Effector memory CD8-positive, alpha-beta T cell (primary cell): ENCODE data around the gene STOML1.
"Not testable (repeated sequence)": the region's sequence is repeated elsewhere in the genome, so short reads cannot be mapped to it uniquely, and the experiment has no call there.

Source experiments
- ATAC-seq: fragments of 150-1000 bp; cut with Tn5 transposase; replicated peaks from 2 replicates; pipeline ENCODE4 v1.10.0; 2021; ENCODE audit warnings: mild to moderate bottlenecking, moderate library complexity
- DNase-seq, 3 experiments: peaks; one replicate each; pipeline ENCODE4 v3.0.0; 2021
- H3K27ac Mint-ChIP-seq, 2 donors: one replicate each; pipeline ENCODE4 v1.8.0; 2022; ENCODE audit warnings: mild to moderate bottlenecking in 2 of 2, mixed read lengths in 2 of 2, moderate library complexity in 2 of 2
- H3K27me3 Mint-ChIP-seq, 2 donors: one replicate each; pipeline ENCODE4 v1.8.0; 2022; ENCODE audit warnings: mixed read lengths in 2 of 2
- H3K36me3 Mint-ChIP-seq: one replicate; pipeline ENCODE4 v1.8.0; 2022; ENCODE audit warnings: mild to moderate bottlenecking, moderate library complexity, mixed read lengths; ENCODE audit not compliant: insufficient read depth
- H3K4me1 Mint-ChIP-seq, 2 donors: one replicate each; pipeline ENCODE4 v1.8.0; 2022; ENCODE audit warnings: low read depth in 2 of 2, mixed read lengths in 2 of 2
- H3K4me3 Mint-ChIP-seq, 2 donors: one replicate each; pipeline ENCODE4 v1.8.0; 2022; ENCODE audit warnings: mild to moderate bottlenecking in 2 of 2, mixed read lengths in 2 of 2, moderate library complexity in 2 of 2
- H3K9me3 Mint-ChIP-seq, 2 donors: one replicate each; pipeline ENCODE4 v1.8.0; 2022; ENCODE audit warnings: mixed read lengths in 2 of 2

STOML1 gene

DNA sequence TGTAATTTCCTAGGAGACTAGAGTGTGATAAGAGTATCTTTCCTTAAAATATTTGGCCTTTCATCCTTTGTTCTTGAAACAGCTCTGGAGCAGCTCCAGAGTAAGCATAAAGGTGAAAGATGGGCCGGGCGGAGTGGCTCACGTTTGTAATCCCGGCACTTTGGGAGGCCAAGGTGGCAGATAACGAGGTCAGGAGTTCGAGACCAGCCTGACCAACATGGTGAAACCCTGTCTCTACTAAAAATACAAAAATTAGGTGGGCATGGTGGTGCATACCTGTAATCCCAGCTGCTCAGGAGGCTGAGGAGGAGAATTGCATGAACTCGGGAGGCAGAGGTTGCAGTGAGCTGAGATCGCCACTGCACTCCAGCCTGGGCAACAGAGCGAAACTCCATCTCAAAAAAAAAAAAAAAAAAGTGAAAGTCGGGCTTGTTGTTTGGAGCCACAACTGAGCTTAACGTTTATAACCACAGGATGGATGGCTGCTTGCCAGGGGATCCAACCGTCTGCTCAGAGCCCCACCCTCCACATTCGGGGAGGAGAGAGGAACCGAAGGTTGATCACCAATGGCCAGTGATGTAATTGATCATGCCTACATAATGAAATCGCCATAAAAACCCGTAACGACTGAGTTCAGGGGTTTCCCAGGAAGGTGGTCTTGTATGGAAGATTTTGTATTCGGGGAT, 16.5 kb downstream of the STOML1 start:
- H3K27me3 Mint-ChIP-seq, result peaks cover 35 to 51% of the 10 kb centered on the region in 2 donors
- H3K9me3 Mint-ChIP-seq, H3K27ac Mint-ChIP-seq, DNase-seq, ATAC-seq, H3K36me3 Mint-ChIP-seq, H3K4me1 Mint-ChIP-seq: not testable (repeated sequence)
- H3K4me3 Mint-ChIP-seq, result peak overlapping the region in 1 of 2 donors; percentile 2

GRCh38 chr15:73973683-73974200, 18.4 kb downstream of the STOML1 start:
- not testable (repeated sequence) for H3K4me3 Mint-ChIP-seq, H3K27ac Mint-ChIP-seq

DNA sequence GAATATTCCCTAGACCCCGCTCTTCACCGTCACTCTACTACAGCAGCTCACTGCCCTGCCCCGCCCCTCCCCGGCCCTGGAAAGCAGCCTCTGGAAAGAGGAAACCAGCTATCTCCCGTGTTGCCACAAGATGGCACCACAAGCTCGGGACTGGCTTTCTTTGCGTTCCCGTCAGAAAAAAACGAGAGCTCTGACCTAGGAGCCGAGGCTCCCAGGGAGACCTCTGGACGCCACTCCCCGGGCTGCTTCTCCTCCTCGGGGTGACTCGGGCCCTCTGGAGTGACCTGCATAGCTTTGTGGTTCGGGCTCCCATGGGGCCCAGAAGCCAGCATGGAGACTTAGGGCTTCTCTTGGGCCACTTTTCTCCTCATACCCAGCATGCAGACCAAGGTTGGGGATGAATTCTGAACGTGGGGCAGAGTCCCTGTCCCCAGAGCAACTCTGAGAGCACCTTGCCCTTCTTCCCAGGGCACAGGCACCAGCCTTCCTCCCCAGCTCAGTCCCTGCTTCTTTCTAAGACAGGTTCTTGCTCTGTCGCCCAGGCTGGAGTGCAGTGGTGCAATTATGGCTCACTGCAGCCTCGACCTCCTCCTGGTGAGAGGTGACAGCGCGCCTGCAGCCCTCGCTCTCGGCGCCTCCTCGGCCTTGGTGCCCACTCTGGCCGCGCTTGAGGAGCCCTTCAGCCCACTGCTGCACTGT, 19.0 kb downstream of the STOML1 start:
- Mint-ChIP-seq H3K9me3 (no peaks in the 10 kb centered on the region), H3K27me3 (peaks cover 28 to 44% of the 10 kb centered on the region in 2 donors), H3K27ac (no peak overlapping the region), H3K4me1 (peaks cover 4 to 5% of the 10 kb centered on the region in 2 donors), H3K4me3 (peak overlapping the region in 1 of 2 donors; percentile 34), H3K36me3 (no peaks in the 10 kb centered on the region)
- DNase-seq (peak; percentile 67 to 72 (median 67)), ATAC-seq (peak; percentile 90)

More at GRCh38 chr15:73973683-73974200, 18.4 kb downstream of the STOML1 start:
- not testable (repeated sequence) for H3K9me3 Mint-ChIP-seq, ATAC-seq, H3K4me1 Mint-ChIP-seq, H3K36me3 Mint-ChIP-seq, DNase-seq
- H3K27me3 Mint-ChIP-seq, result peaks cover 31 to 48% of the 10 kb centered on the region in 2 donors

- no peak for ATAC-seq
- peaks cover 1 to 11% of the 10 kb centered on the region in 2 donors for H3K27me3 Mint-ChIP-seq
- peaks cover 3% of the 10 kb centered on the region for H3K36me3 Mint-ChIP-seq
- H3K9me3 Mint-ChIP-seq, result no peaks in the 10 kb centered on the region
- H3K4me3 Mint-ChIP-seq, result no peak overlapping the region
- no peak for DNase-seq
- peaks cover 22 to 27% of the 10 kb centered on the region in 2 donors for H3K4me1 Mint-ChIP-seq
- H3K27ac Mint-ChIP-seq, result no peak overlapping the region
Measured at GRCh38 chr15:73969151-73969759, 22.8 kb downstream of the STOML1 start.

- H3K4me3 Mint-ChIP-seq, result no peak overlapping the region
- H3K27me3 Mint-ChIP-seq, result peaks cover 0 to 9% of the 10 kb centered on the region in 2 donors
- H3K36me3 Mint-ChIP-seq, result peaks cover 3% of the 10 kb centered on the region
- DNase-seq (no peak), ATAC-seq (no peak)
- no peak overlapping the region for H3K27ac Mint-ChIP-seq
- H3K4me1 Mint-ChIP-seq, result peaks cover 22 to 27% of the 10 kb centered on the region in 2 donors
- no peaks in the 10 kb centered on the region for H3K9me3 Mint-ChIP-seq
Measured at GRCh38 chr15:73968461-73968860, 23.6 kb downstream of the STOML1 start.

DNA sequence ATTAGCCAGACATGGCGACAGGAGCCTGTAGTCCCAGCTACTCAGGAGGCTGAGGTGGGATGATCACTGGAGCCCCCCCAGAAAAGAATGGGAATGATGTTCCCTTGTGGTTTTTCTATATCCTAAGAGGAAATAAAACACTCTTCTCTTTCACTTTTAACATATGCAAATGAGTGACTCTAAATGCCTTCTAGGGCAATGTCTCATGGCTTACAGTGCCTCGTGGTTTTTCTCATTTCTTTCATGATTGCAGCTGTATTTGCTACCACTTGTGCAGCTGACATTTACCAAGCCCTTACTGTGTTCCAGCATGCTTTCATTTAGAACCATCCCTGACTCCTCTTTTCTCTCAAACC, 26.4 kb downstream of the STOML1 start:
- H3K27ac Mint-ChIP-seq, result peak overlapping the region; percentile 63 to 83
- peaks cover 17 to 22% of the 10 kb centered on the region in 2 donors for H3K4me1 Mint-ChIP-seq
- H3K4me3 Mint-ChIP-seq, result peak overlapping the region; percentile 71 to 83
- H3K9me3 Mint-ChIP-seq, result no peaks in the 10 kb centered on the region
- ATAC-seq (peak; percentile 56), DNase-seq (no peak)
- H3K27me3 Mint-ChIP-seq, result no peaks in the 10 kb centered on the region
- peaks cover 3% of the 10 kb centered on the region for H3K36me3 Mint-ChIP-seq

GRCh38 chr15:73965094-73965757, 26.9 kb downstream of the STOML1 start:
- Mint-ChIP-seq H3K9me3 (no peaks in the 10 kb centered on the region), H3K4me1 (peaks cover 17 to 22% of the 10 kb centered on the region in 2 donors), H3K36me3 (peaks cover 3% of the 10 kb centered on the region), H3K27me3 (no peaks in the 10 kb centered on the region), H3K4me3 (peak overlapping the region; percentile 71 to 83), H3K27ac (peak overlapping the region; percentile 63 to 83)
- peak; percentile 52 for ATAC-seq
- no peak for DNase-seq

DNA sequence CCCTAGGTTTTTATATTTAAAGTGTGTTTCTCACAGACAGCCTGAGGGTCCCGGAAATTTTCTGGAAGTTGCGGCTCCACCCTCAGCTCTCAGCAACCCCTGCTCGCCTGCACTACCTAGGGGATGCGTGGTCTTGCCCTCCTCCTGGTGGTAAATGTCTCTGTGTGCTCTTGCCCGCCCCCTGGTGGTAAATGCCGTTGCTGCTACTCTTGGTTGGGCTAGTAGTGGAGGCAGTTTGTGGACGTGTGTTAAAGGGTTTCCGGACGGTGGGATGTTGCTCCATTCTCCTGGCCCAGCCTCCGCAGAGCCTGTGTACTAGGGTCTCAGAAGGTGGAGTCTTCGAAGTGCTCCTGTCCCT, 27.4 kb downstream of the STOML1 start:
- Mint-ChIP-seq H3K27ac (peak overlapping the region; percentile 63 to 83), H3K4me1 (peaks cover 20 to 24% of the 10 kb centered on the region in 2 donors), H3K9me3 (no peaks in the 10 kb centered on the region), H3K4me3 (peak overlapping the region; percentile 71 to 83), H3K27me3 (no peaks in the 10 kb centered on the region), H3K36me3 (peaks cover 3% of the 10 kb centered on the region)
- ATAC-seq, result peak; percentile 94
- peak; percentile 84 to 90 (median 84) for DNase-seq

DNA sequence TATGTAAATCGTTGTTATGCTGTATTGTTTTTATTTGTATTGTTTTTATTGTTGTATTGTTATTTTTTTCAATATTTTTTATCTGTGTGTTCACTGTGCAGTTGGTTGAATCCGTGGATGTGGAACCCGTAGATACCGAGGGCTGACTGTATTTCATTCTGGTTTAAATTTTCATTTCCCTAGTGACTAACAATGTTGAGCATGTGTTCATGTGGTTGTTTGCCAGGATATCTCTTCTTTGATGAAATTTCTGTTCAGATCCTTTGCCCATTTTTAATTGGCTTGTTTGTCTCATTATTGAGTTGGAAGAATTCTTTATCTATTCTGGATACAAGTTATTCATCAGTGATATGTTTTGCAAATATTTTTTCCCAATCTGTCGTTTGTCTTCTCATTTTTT, 29.7 kb downstream of the STOML1 start:
- peaks cover 33 to 39% of the 10 kb centered on the region in 2 donors for H3K4me1 Mint-ChIP-seq
- no peak for DNase-seq

DNA sequence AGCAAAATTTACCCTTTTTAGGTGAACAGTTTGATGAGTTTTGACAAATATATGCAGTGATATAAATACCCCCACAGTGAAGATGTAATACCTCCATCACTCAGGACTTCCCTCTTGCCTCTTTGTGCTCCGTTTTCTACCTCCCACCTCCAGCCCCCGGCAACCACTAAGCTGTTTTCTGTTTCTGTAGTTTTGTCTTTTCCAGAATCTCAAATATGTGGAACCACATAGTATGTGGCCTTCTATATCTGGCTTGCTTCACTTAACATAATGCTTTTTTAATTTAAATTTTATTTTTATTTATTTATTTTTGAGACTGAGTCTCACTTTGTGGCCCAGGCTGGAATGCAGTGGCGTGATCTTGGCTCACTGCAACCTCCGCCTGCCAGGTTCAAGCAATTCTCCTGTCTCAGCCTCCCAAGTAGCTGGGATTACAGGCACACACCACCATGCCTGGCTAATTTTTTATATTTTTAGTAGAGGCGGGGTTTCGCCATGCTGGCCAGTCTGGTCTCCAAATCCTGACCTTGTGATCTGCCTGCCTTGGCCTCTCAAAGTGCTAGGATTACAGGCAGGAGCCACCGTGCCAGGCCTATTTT, 31.5 kb downstream of the STOML1 start:
- ATAC-seq, DNase-seq, H3K27me3 Mint-ChIP-seq, H3K9me3 Mint-ChIP-seq, H3K4me3 Mint-ChIP-seq, H3K27ac Mint-ChIP-seq, H3K36me3 Mint-ChIP-seq: not testable (repeated sequence)
- H3K4me1 Mint-ChIP-seq, result peaks cover 27 to 28% of the 10 kb centered on the region in 2 donors

More for the DNA sequence above, 29.7 kb downstream of the STOML1 start:
- no peaks in the 10 kb centered on the region for H3K27me3 Mint-ChIP-seq
- ATAC-seq, result no peak
- no peak overlapping the region for H3K27ac Mint-ChIP-seq
- H3K4me3 Mint-ChIP-seq, result no peak overlapping the region
- peaks cover 3% of the 10 kb centered on the region for H3K36me3 Mint-ChIP-seq
- H3K9me3 Mint-ChIP-seq, result no peaks in the 10 kb centered on the region

DNA sequence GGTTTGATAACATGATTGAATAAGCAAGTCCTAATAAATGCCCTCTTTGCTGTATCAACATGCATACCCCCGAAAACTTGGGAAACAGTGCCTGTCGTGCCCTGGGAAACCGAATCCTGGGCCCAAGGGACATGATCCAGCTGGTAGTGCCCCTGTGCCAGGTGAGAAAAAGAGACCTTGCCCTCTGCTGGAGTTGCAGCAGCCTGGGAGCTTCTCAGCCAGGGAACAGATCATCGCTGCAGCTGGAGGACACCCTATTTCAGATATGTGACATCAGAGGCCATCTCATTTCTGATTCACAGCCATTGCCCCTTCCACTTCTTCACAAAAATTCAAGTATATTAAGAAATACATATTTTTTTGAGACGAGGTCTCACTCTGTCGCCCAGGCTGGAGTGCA, 32.3 kb downstream of the STOML1 start:
- ATAC-seq (no peak), DNase-seq (no peak)
- Mint-ChIP-seq H3K36me3 (peaks cover 1% of the 10 kb centered on the region), H3K9me3 (no peaks in the 10 kb centered on the region), H3K4me1 (peaks cover 20% of the 10 kb centered on the region in 2 donors), H3K27ac (peak overlapping the region; percentile 61 to 86), H3K27me3 (no peaks in the 10 kb centered on the region), H3K4me3 (peak overlapping the region; percentile 44 to 63)

GRCh38 chr15:73959012-73959581, 33.0 kb downstream of the STOML1 start:
- Mint-ChIP-seq H3K4me1 (peaks cover 17 to 18% of the 10 kb centered on the region in 2 donors), H3K9me3 (no peaks in the 10 kb centered on the region), H3K27me3 (no peaks in the 10 kb centered on the region), H3K4me3 (peak overlapping the region; percentile 44 to 63), H3K27ac (peak overlapping the region; percentile 61 to 86), H3K36me3 (no peaks in the 10 kb centered on the region)
- DNase-seq (no peak), ATAC-seq (peak; percentile 98)
